Loucy (cell line): ENCODE measurements around the gene ADRA1B.

ENCODE experiments used
- CTCF ChIP-seq: fragments of 200-600 bp; sonication (generic); conservative IDR thresholded peaks from 2 replicates; pipeline ENCODE4 v1.5.1; 2014; ENCODE audit warnings: mild to moderate bottlenecking, antibody characterized with exemption, low read length
- EZH2phosphoT487 ChIP-seq: fragments of 200-600 bp; IDR thresholded peaks from 2 replicates; pipeline ENCODE4 v1.6.1; 2018; ENCODE audit warnings: antibody characterized with exemption, mild to moderate bottlenecking, moderate library complexity, borderline replicate concordance

DNA sequence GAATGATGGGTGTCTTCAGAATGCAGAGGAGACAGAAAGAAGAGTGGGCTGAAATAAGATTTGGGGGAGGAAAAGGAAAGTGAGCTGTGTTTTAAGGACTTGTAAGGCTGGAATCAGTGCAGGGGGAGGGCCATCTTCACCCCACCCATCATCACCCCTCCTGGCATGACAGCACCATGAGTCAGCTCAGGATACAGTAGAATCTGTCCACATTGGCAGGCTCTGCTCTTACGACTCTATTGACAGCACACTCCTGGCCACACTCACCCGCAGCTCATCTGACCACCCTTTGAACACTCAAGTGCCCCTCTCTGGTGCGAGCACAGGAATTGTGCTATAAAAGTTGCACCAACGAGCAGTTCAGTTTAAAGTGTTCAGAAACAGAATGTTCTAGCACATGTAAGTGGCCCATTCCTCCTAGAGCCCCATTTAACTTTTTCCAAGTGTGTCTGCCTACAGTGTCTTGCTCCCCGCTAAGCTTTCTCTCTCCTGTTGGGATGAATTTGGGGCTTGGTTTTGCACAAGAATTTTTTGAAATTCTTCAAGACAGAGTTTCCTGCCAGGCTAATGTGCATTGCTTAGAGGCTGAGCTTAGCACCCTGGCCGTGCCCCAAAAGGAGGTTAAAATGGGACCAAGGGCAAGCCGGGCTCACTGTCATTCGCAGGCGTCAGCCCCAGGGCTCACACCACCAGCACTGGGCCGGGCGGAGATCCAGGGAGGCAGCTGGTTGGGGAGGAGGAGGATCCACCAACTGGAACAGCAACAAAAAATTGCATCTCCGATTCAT lies 12.0 kb downstream of the ADRA1B start:
- no peak for TF ChIP-seq CTCF
- no peak for TF ChIP-seq EZH2phosphoT487
